HuH-7.5 (cell line): ENCODE measurements around the gene XRCC5.

Experiments
- DNase-seq: peaks from one replicate; pipeline ENCODE4 v3.0.0; 2011; ENCODE audit warnings: low spot score

The XRCC5 gene

DNA sequence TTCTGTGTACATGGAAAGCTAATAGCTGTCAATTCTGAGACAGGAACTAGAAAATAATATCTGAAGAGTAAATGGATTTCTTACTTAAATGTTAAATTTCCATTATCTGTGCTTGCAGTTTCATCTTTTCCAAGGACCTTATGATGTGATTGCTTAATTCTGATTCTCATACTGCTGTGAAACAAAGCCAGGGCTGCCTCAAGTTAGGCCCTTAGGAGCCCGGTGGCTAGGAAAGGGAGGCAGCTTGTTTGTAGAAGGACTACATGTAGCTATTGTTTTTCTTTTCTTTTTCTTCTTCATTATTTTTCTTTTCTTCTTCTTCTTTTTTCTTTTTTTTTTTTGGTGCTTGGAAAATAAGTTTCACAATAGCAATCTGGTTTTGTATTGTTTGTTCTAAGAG lies 50.5 kb downstream of the XRCC5 start:
- no peak for DNase-seq

- no peak for DNase-seq
Observed at GRCh38 chr2:216160786-216161185, 51.6 kb downstream of the XRCC5 start.

DNA sequence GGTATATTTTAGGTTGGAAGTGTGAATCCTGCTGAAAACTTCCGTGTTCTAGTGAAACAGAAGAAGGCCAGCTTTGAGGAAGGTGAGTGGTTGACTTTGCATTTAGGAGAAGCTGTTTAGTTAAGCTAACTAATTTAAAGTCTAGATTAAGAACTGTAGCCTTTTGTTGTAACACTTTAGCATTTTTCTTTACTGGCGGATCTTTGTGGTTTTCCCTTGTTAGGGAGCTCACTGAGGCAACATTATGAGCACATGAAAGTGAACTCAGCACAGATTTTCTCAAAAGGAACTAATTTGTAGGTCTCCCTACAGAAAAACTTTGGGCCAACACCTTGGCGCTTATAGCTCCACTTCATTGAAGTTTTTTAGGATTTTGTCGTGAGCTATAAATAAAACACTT lies 52.8 kb downstream of the XRCC5 start:
- DNase-seq, result no peak

GRCh38 chr2:216163518-216163917 lies 54.4 kb downstream of the XRCC5 start:
- no peak for DNase-seq

DNA sequence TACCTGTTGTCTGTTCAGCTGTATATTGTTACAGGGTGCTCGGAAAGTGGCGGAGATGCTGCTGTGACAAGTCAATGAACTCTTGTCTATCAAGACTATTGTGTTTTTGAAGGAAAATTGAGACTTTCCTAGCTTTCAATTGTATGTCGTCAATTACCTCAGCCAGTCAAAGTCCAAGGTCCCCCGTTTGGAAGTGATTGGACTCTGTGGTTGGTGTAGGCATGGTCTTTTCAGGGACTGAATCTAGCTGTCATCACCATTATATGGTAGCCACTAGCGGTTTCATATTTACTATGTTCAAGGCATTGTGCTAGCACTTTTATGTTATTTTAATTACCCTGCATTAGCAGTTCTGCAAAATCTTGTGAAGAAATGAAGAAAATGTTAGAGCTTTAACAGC lies 54.9 kb downstream of the XRCC5 start:
- DNase-seq, result no peak

DNA sequence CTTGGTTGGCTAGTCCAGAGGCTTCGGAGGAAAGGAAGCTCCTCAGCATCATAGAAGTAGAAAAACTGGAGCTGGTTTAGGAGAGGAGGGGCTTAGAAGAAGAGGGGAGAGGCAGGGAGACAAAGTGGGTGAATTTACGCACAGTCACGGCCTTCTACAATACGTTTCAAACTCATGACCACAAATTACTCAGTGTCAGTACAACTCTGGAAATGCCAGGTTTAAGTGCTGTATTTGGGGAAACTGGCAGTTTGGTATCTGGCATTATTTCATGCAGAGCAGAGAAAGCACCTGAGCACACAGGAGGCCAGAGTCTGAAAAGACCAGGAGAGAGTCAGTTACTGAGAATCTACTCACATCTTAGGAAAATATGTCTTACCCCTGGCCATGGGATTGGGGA lies 55.4 kb downstream of the XRCC5 start:
- no peak for DNase-seq

DNA sequence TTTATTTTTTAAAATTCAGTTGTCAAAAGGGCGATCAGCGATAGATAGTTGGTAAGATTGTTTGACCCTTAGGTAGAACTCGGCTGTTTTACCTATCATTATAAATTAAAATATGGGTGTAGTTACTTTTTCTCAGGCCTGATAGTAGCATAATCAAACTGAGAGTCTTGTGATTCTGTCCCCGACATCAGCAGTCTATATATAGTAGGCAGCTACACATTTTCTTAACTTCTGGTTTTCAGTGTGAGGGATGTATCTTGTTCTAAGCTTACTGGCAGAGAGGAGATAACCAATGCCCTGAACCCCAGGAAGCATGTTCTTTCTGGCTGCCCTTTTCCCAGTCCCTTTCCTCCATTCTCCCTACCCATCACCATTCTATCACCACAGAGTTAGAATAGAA lies 56.6 kb downstream of the XRCC5 start:
- DNase-seq, result no peak

GRCh38 chr2:216169087-216169486 lies 59.9 kb downstream of the XRCC5 start:
- no peak for DNase-seq

- DNase-seq, result no peak
Observed at GRCh38 chr2:216170076-216170763, 61.1 kb downstream of the XRCC5 start.

- DNase-seq, result no peak
Observed at GRCh38 chr2:216171011-216171410, 61.9 kb downstream of the XRCC5 start.

GRCh38 chr2:216172493-216172892 lies 63.3 kb downstream of the XRCC5 start:
- no peak for DNase-seq

DNA sequence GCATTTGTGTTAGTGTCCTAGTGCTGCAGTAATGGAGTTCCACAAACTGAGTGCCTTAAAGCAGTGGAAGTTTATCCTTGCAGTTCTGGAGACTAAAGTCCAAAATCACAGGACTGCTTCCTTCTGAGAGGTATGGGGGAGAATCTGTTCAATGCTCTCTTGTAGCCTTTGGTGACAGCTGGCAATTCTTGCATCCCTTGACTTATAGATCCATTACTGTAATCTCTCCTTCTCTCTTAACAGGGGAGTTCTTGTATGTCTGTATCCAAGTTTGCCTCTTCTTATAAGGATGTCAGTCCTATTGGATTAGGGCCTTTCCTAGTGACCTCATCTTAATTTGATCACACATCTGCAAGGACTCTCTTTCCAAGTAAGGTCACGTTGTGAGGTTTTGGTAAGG lies 69.9 kb downstream of the XRCC5 start:
- DNase-seq, result no peak

DNA sequence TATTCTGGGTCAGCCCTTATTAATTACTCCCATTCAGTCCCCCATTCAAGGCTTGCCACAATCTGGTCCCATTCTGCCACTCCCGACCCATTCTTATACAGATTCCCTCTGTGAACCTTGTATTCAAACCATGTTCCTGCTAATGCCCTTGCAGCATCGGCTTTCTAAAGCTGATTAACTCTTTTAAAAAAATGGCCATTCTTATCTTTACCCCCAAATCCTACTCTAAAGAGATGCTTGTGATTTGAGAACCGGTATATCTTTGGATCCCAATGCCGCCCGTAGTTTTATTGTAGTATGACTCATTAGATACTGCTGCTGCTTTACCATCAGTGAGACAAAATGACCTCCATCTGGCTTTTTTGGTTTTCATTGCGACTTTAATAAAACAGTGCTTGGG lies 72.2 kb downstream of the XRCC5 start:
- DNase-seq, result no peak

GRCh38 chr2:216181953-216182461 lies 72.9 kb downstream of the XRCC5 start:
- DNase-seq, result no peak

GRCh38 chr2:216183462-216183861 lies 74.3 kb downstream of the XRCC5 start:
- DNase-seq, result no peak

DNA sequence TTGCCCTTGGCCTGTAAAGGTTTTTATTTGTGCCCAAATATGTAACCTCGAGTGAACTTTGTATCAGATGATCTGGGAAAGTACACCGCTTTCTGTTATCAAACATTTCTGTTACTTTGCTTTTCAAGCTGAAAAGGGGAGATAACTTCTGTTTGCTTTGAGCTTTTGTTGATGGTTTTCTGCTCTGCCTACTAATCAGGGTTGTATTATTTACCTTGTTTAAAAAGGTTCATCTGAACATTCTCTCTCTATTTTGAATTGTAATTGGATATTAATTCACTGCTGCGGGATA lies 79.4 kb downstream of the XRCC5 start:
- no peak for DNase-seq

- DNase-seq, result no peak
Observed at GRCh38 chr2:216188956-216189355, 79.8 kb downstream of the XRCC5 start.

DNA sequence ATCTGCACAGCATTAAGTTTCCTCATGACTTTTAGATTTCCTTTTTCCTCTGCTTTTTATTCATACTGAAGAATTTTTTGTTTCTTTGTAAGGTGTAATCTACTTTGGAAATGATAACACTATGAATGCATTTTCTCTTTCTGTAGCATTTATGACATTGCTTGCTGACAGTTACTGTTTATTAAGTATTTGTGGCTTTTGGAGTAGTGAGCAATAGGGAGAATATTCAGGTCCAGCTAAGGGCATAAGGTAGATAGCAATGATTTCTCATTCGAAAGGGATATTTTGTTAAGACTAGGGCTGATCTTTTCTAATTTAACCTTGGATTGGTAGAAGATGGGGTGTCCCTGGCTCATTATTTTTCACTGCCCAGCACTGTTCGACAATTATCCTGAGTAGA lies 80.3 kb downstream of the XRCC5 start:
- DNase-seq, result no peak

DNA sequence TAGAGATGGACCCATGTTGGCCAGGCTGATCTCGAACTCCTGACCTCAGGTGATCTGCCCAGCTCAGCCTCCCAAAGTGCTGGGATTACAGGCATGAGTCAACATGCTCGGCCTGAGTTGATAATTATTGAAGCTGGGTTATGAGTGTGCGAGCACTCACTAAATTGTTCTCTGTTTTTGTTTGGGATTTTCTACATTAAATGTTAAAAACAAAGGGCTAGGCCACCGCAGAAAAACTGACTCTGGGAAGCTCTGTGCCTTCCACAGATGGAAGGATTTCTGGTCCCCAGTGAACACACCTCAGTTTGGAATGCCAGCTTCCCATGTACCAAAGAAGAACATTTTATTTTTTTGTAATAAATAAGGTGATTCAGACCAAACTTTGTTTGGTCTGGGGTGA lies 83.0 kb downstream of the XRCC5 start:
- DNase-seq, result no peak

- no peak for DNase-seq
Observed at GRCh38 chr2:216192931-216193330, 83.8 kb downstream of the XRCC5 start.

DNA sequence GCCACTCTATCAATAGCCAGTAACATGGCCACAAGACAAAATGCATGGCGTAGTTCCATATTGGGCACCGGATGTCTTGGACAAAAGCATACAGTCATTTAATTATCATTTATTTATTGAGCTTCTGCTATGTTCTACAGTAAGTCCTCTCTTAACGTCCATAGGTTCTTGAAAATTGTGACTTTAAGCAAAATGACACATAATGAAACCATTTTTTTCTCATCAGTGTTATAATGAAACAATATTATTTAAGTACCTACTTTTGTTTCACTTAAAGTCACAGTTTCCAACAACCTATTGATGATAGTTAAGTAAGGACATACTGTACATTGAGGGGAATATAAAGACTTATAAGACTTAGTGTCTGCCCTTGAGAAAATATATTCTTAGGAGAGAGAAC lies 84.9 kb downstream of the XRCC5 start:
- no peak for DNase-seq

- no peak for DNase-seq
Observed at GRCh38 chr2:216194561-216194960, 85.4 kb downstream of the XRCC5 start.

GRCh38 chr2:216195565-216196029 lies 86.4 kb downstream of the XRCC5 start:
- DNase-seq, result no peak

- DNase-seq, result no peak
Observed at GRCh38 chr2:216201692-216202306, 92.7 kb downstream of the XRCC5 start.
